Activated CD4-positive, alpha-beta memory T cell treated with anti-CD3 and anti-CD28 coated beads for 36 hours (primary cell): Measurements from ENCODE around the gene LAMA2. TPM values are rescaled to one million over a fixed set of nuclear protein-coding genes. Genes with fewer than 3 reads are reported as not detected.

Experiments used
- CTCF ChIA-PET: fragments of 350-600 bp; sonication (Branson Sonifier 250); formaldehyde crosslinking; loops from one replicate; lab custom pipeline; 2021; ENCODE audit warnings: antibody characterized with exemption, inconsistent platforms; lab: Charles Lee
- POLR2A ChIA-PET: fragments of 350-600 bp; sonication (Branson Sonifier 250); formaldehyde crosslinking; loops from one replicate; lab custom pipeline; 2021; ENCODE audit warnings: antibody characterized with exemption; lab: Charles Lee
- DNase-seq: peaks from one replicate; pipeline ENCODE4 v3.0.0-alpha.2; 2020
- H3K27ac Mint-ChIP-seq: one replicate; pipeline ENCODE4 v1.8.0; 2021; ENCODE audit warnings: mixed read lengths
- H3K27me3 Mint-ChIP-seq: one replicate; pipeline ENCODE4 v1.8.0; 2021; ENCODE audit warnings: mixed read lengths
- H3K36me3 Mint-ChIP-seq: one replicate; pipeline ENCODE4 v1.8.0; 2021; ENCODE audit warnings: mixed read lengths
- H3K4me1 Mint-ChIP-seq: one replicate; pipeline ENCODE4 v1.8.0; 2021; ENCODE audit warnings: low read depth, mixed read lengths
- H3K4me3 Mint-ChIP-seq: one replicate; pipeline ENCODE4 v1.8.0; 2021; ENCODE audit warnings: mild to moderate bottlenecking, mixed read lengths
- H3K9me3 Mint-ChIP-seq: one replicate; pipeline ENCODE4 v1.8.0; 2021; ENCODE audit warnings: mixed read lengths
- intact Hi-C: fragments of 100-400 bp; cut with micrococcal nuclease; formaldehyde crosslinking; loops from one replicate; pipeline ENCODE4 v1.15.1; 2023
- total RNA-seq, 2 experiments: library from RNA; stranded (reverse); gene quantifications; one replicate each; pipeline ENCODE4 v1.2.3, GENCODE V29; 2021

The LAMA2 gene
- total RNA-seq, 2 experiments from 2014 or later, result 0.15 to 0.48 TPM

DNA sequence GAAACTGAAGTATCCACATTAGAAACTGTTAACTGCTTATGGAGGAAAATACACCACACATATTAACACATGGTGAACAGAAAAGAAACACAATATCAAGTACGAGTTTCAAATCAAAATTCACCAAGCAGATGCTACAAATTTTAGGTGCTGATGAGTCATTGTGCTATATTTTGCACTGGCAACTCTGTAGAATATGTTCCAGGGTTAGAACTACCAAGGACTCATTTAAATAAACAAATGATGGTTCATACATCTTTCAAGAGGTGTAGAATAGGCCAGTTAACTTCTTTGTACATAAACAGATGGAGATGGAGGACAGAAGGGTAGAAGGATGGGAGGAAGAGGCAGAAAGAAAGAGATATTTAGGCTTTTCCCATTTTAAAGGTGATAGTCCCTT, 642.1 kb downstream of the LAMA2 start:
- intact Hi-C loops, result no loop called here
- H3K9me3 Mint-ChIP-seq, result no peaks in the 10 kb centered on the region
- no peaks in the 10 kb centered on the region for H3K27me3 Mint-ChIP-seq
- ChIA-PET POLR2A (no interaction called here), CTCF (no interaction called here)
- no peak for DNase-seq
- H3K27ac Mint-ChIP-seq, result no peak overlapping the region
- H3K36me3 Mint-ChIP-seq, result no peaks in the 10 kb centered on the region
- H3K4me1 Mint-ChIP-seq, result no peaks in the 10 kb centered on the region
- no peak overlapping the region for H3K4me3 Mint-ChIP-seq

DNA sequence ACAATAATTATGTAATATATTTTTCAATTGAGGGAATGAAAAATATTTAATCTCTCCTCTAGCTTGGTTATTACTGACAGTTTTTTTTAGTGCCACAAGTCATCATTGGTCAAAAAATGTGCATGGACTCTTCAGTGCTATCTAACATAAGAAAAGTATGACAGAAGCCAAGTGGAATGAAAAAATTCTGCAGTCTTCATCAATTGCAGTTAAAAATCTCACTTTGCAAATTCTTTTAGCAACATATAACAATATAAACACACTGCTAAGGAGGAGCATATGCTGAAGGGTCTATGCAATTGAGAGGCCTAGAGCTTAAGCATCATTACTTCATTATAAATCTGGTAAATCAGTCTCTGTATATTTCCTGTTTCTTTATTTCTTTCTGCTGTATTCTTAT, 652.0 kb downstream of the LAMA2 start:
- Mint-ChIP-seq H3K4me3 (no peak overlapping the region), H3K9me3 (no peaks in the 10 kb centered on the region), H3K27me3 (peaks cover 2% of the 10 kb centered on the region), H3K27ac (no peak overlapping the region), H3K4me1 (no peaks in the 10 kb centered on the region), H3K36me3 (peaks cover 2% of the 10 kb centered on the region)
- intact Hi-C loops, result no loop called here
- DNase-seq, result no peak
- POLR2A ChIA-PET, result no interaction called here
- CTCF ChIA-PET, result no interaction called here

DNA sequence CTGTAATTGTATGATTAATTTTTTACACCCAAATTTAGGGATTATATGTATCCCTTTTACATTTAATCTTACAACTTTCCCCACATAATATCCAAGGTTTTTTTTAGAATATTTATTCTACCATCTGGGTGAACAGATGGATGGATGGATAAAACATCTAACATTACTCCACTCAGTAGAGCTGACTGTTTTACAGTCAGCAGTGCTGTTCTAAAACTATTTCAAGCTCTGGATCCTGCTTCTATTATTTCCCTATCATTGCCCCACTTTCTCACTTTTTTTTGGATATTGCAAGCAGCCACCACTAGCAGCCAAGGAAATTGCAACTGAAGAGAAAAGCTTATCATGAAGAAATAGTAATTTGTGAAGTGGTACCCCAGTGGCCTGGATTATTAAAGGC, 653.3 kb downstream of the LAMA2 start:
- ChIA-PET POLR2A (no interaction called here), CTCF (no interaction called here)
- peaks cover 2% of the 10 kb centered on the region for H3K36me3 Mint-ChIP-seq
- no peaks in the 10 kb centered on the region for H3K9me3 Mint-ChIP-seq
- DNase-seq, result no peak
- no peaks in the 10 kb centered on the region for H3K4me1 Mint-ChIP-seq
- H3K4me3 Mint-ChIP-seq, result no peak overlapping the region
- H3K27ac Mint-ChIP-seq, result no peak overlapping the region
- intact Hi-C loops, result no loop called here
- peaks cover 2% of the 10 kb centered on the region for H3K27me3 Mint-ChIP-seq

DNA sequence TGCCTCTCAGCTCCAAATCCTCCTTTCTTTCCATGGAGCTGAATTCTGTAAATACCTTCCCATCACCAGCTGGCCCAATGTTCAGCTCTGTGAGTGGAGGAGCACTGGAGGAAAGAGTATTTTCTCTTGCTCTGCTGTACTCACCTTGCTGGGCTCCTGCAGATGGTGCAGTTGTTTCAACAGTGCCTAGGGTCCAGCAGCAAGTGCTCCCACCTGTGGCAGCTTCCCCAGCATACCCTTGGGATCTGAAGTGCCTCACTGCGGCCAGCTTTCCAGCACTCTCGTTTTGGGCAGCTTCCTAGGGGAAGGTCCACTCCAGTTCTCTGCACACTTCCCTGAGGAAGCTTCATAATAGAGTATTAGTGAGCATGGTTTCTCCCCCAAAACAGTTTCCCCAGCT, 656.1 kb downstream of the LAMA2 start:
- CTCF ChIA-PET, result no interaction called here
- Mint-ChIP-seq H3K36me3 (no peaks in the 10 kb centered on the region), H3K4me1 (no peaks in the 10 kb centered on the region), H3K9me3 (no peaks in the 10 kb centered on the region), H3K27ac (no peak overlapping the region), H3K4me3 (no peak overlapping the region), H3K27me3 (peaks cover 2% of the 10 kb centered on the region)
- intact Hi-C loops, result no loop called here
- no peak for DNase-seq
- POLR2A ChIA-PET, result no interaction called here

DNA sequence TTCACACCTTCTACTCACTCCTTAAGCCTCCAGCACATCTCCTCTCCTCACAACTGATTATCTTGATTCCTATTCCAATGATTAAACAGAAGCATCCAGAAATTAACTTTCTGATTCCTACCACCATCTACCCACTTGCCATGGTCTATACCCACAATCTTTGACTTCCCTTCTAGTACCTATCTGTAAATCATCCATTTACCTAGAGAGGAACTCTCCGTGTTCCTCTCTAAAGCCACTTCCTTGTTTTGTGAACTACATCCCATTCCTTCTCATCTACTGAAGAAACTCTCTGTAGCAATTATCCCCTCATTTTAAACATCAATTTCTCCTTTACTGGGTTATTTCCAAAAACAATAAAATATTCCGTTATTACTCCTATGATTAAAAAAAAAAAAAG, 659.8 kb downstream of the LAMA2 start:
- Mint-ChIP-seq H3K27me3 (peaks cover 2% of the 10 kb centered on the region), H3K9me3 (no peaks in the 10 kb centered on the region), H3K27ac (no peak overlapping the region), H3K36me3 (no peaks in the 10 kb centered on the region), H3K4me1 (no peaks in the 10 kb centered on the region), H3K4me3 (no peak overlapping the region)
- POLR2A ChIA-PET, result no interaction called here
- no peak for DNase-seq
- CTCF ChIA-PET, result no interaction called here
- intact Hi-C loops, result no loop called here

DNA sequence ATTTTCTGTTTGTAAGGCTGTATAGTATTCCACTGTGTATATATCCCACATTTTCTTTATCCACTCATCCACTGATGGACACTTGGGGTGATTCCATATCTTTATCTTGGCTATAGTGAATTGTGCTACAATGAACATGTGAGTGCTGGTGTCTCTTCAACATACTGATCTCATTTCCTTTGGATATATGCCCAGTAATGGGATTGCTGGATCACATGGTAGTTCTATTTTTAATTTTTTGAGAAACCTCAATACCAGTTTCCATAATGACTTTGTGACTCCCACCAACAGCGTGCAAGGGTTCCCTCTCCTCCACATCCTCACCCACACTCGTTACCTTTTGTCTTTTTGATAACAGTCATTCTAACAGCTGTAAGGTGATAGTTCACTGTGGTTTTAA, 661.0 kb downstream of the LAMA2 start:
- intact Hi-C loops, result no loop called here
- H3K27me3 Mint-ChIP-seq, result no peaks in the 10 kb centered on the region
- ChIA-PET CTCF (no interaction called here), POLR2A (no interaction called here)
- H3K9me3 Mint-ChIP-seq, result no peaks in the 10 kb centered on the region
- no peaks in the 10 kb centered on the region for H3K4me1 Mint-ChIP-seq
- H3K4me3 Mint-ChIP-seq, result no peak overlapping the region
- no peak for DNase-seq
- H3K36me3 Mint-ChIP-seq, result no peaks in the 10 kb centered on the region
- H3K27ac Mint-ChIP-seq, result no peak overlapping the region

DNA sequence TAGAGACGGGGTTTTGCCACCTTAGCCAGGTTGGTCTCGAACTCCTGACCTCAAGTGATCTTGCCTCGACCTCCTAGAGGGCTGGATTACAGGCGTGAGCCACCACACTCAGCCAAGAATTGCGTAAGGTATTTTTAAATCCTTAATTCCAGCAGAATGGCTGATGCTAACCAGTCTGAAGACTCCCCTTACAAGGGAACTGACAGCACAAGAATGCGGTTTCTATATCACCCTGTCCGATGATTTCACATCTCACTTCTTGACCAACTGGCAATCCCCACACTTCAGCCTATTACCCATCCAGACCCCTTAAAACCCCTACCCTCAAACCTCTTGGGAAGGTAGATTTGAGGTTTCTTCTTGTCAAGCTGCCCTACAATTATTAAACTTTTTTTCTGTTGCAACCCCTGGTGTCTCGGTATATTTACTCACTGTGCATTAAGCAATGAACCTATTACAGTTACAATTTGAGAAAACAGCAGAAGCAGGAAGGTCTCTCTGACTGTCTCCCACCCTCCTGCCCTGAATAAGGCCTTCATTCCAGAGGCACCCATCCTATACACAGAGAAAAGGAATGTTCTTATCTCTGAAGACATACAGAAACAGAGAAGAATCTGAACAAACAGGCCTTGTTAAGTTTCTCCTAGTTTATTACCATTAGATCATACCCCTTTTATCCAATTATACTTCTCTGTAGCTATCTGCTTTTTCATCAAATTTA, 662.1 kb downstream of the LAMA2 start:
- ChIA-PET CTCF (interaction anchor here (1.0 kb wide), 1 partner anchor 53 kb away, joined by 3 read pairs; no protein-coding TSS in a partner anchor), POLR2A (no interaction called here)
- H3K27ac Mint-ChIP-seq, result no peak overlapping the region
- no peak for DNase-seq
- no peak overlapping the region for H3K4me3 Mint-ChIP-seq
- no peaks in the 10 kb centered on the region for H3K27me3 Mint-ChIP-seq
- no peaks in the 10 kb centered on the region for H3K9me3 Mint-ChIP-seq
- no peaks in the 10 kb centered on the region for H3K4me1 Mint-ChIP-seq
- intact Hi-C loops, result no loop called here
- H3K36me3 Mint-ChIP-seq, result no peaks in the 10 kb centered on the region

DNA sequence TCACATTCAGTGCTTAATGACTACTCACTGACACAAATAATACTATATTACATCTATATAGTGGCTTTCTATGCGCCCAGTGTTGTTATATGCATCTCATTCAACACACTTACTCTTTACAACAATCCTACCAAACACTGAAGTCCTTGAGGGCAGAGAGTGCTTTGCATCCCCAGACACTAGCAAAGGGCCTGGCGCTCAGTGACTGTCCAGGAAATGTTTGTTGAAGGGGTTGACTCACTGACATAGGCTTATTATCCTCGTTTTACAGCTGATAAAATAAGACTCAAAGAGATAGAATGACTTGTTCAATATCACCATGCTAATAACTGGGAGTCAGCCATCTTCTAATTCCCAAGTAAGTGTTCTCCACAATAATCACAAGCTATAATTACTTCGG, 663.8 kb downstream of the LAMA2 start:
- Mint-ChIP-seq H3K27ac (no peak overlapping the region), H3K9me3 (no peaks in the 10 kb centered on the region), H3K4me1 (no peaks in the 10 kb centered on the region), H3K27me3 (no peaks in the 10 kb centered on the region), H3K36me3 (no peaks in the 10 kb centered on the region), H3K4me3 (no peak overlapping the region)
- DNase-seq, result no peak
- POLR2A ChIA-PET, result no interaction called here
- intact Hi-C loops, result no loop called here
- CTCF ChIA-PET, result interaction anchor here (0.6 to 0.8 kb wide), 2 partner anchors 44 to 229 kb away, joined by 3 read pairs; no protein-coding TSS in a partner anchor

DNA sequence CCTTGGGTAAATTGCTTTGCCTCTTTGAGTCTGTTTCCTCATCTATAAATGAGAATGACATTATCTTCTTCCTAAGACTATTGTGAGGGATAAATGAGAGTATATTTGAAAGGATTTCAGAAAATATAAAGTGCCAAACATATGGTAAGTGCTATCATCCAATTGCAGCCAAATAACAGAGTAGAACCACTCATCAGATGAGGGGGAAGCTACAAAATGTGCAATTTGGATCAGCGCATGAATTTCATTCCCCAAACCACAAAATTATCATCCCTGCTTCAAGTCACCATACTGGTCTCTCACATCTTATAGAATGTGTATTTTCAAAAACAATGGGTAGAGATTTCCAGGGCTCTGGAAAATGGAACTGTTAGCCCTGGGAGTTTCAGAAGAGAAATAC, 668.5 kb downstream of the LAMA2 start:
- CTCF ChIA-PET, result no interaction called here
- Mint-ChIP-seq H3K36me3 (no peaks in the 10 kb centered on the region), H3K4me3 (no peak overlapping the region), H3K4me1 (no peaks in the 10 kb centered on the region), H3K27ac (no peak overlapping the region), H3K9me3 (no peaks in the 10 kb centered on the region), H3K27me3 (no peaks in the 10 kb centered on the region)
- no peak for DNase-seq
- intact Hi-C loops, result no loop called here
- POLR2A ChIA-PET, result no interaction called here

DNA sequence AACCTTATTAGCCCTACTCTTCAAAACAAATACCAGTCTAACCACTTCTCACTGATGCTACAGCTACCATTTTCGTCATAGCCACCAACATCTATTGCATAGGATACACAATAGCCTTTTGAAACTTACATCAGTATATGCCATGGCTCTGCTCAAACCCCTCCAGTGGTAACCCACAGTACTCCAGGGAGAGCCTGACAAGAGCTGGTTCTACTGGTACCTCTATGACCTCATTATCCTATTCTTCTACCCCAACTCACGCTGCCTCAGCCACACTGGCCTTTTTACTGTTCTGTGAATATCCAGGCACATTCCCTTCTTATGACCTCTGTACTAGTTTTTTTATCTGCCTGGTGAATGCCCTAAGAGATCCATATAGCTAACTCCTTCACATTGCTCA, 669.5 kb downstream of the LAMA2 start:
- ChIA-PET CTCF (no interaction called here), POLR2A (no interaction called here)
- no peak for DNase-seq
- Mint-ChIP-seq H3K4me1 (no peaks in the 10 kb centered on the region), H3K27ac (no peak overlapping the region), H3K9me3 (no peaks in the 10 kb centered on the region), H3K36me3 (no peaks in the 10 kb centered on the region), H3K4me3 (no peak overlapping the region), H3K27me3 (no peaks in the 10 kb centered on the region)
- intact Hi-C loops, result no loop called here

DNA sequence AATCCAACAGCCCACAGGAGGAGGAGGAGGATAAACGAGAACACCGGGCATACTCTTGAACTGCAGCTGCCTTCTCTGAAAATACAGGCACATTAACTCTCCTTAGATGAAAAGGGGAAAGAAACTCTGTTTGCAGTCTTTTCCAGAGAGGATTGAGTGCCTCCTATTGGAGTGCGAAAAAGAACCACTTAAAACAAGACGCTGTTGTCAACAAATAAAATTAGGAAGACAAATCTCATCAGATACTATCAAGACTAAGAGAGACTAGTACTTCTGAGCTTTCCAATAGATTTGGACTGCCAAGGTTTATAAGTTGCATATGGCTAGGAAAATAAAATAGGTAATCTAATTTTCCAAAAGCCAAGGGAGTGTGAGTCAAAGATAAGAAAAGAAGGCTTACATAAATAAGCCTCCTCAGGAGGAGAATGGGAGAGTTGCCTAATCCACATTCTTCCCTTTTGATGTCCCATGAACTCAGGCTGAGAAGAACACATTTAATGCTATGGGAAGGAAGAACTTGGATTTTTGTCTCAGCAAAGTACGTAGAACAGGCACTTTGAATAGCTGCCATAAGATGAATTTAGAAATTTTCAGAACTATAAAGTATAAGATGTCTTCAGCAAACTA, 672.4 kb downstream of the LAMA2 start:
- CTCF ChIA-PET, result no interaction called here
- no peaks in the 10 kb centered on the region for H3K9me3 Mint-ChIP-seq

DNA sequence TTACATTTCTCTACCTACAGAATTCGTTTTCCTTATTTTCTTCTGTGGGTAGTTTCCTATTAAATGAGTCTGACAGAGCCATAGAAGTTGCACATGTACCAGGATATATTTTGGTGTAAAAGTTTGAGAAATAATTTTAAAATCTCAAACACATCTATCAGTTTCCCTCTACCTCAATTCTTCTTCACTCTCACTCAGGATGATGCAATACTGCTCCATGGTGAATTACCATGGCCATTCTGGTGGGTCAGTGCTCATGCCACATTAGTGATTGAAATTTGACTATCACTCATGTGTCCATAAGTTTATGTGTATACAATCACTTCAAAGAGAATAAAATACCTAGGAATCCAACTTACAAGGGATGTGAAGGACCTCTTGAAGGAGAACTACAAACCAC, 675.3 kb downstream of the LAMA2 start:
- intact Hi-C loops, result no loop called here
- Mint-ChIP-seq H3K4me3 (no peak overlapping the region), H3K4me1 (no peaks in the 10 kb centered on the region), H3K27me3 (no peaks in the 10 kb centered on the region), H3K9me3 (no peaks in the 10 kb centered on the region), H3K27ac (no peak overlapping the region), H3K36me3 (no peaks in the 10 kb centered on the region)
- CTCF ChIA-PET, result no interaction called here
- POLR2A ChIA-PET, result no interaction called here
- DNase-seq, result no peak

More for the DNA sequence above, 672.4 kb downstream of the LAMA2 start:
- H3K36me3 Mint-ChIP-seq, result no peaks in the 10 kb centered on the region
- no peaks in the 10 kb centered on the region for H3K27me3 Mint-ChIP-seq
- DNase-seq, result no peak
- H3K4me3 Mint-ChIP-seq, result no peak overlapping the region
- no peaks in the 10 kb centered on the region for H3K4me1 Mint-ChIP-seq
- POLR2A ChIA-PET, result no interaction called here
- intact Hi-C loops, result no loop called here
- no peak overlapping the region for H3K27ac Mint-ChIP-seq

DNA sequence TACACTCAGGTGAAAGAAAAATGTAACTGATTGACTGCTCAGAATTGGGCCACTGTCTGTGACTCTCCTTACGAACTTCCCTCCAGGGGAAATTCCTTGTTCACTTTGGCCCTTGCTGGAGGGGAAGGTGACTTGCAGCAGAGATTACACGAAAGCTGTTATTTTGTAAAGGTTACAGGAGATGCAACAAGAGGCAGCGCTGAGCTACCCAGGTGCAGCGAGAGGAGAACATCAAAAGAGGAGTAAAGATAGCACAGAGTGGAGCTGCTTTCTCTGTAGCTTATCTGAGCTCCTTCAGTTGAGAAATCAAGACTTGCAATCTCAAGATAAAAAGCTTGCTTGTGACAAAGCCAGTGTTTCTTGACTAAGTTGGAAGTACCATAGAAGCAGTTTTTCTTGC, 682.4 kb downstream of the LAMA2 start:
- no peak overlapping the region for H3K27ac Mint-ChIP-seq
- ChIA-PET POLR2A (interaction anchor here (0.8 to 1.3 kb wide), 2 partner anchors 17 to 183 kb away, joined by 3 read pairs; no protein-coding TSS in a partner anchor), CTCF (interaction anchor here (1.1 to 4.2 kb wide), 7 partner anchors 10 to 237 kb away, joined by 3 to 55 read pairs (median 5); no protein-coding TSS in a partner anchor)
- H3K36me3 Mint-ChIP-seq, result no peaks in the 10 kb centered on the region
- H3K4me3 Mint-ChIP-seq, result no peak overlapping the region
- H3K9me3 Mint-ChIP-seq, result peaks cover 4% of the 10 kb centered on the region
- no peaks in the 10 kb centered on the region for H3K27me3 Mint-ChIP-seq
- no peaks in the 10 kb centered on the region for H3K4me1 Mint-ChIP-seq
- no peak for DNase-seq
- intact Hi-C loops, result no loop called here
